Activated CD8-positive, alpha-beta memory T cell treated with anti-CD3 and anti-CD28 coated beads for 48 hours (primary cell): ENCODE results near the gene NIFK.

Source experiments
- DNase-seq, 3 experiments: peaks; one replicate each; pipeline ENCODE4 v3.0.0-alpha.2; 2020; ENCODE audit warnings: low read depth in 2 of 3, low spot score in 2 of 3

The NIFK gene

GRCh38 chr2:121736462-121737336 is at the start of gene NIFK:
NIFK (minus strand) TSS chr2:121736875; CDS start chr2:121736850, 25 bp downstream.
- peak; percentile 99 for DNase-seq

- no peak for DNase-seq
These were observed 46.5 kb upstream of the NIFK start for GRCh38 chr2:121783180-121783579.

- no peak for DNase-seq
These were observed 42.2 kb upstream of the NIFK start for GRCh38 chr2:121778741-121779487.

GRCh38 chr2:121777699-121778058 is 41.0 kb upstream of the NIFK start:
- no peak for DNase-seq

- no peak for DNase-seq
These were observed 40.4 kb upstream of the NIFK start for GRCh38 chr2:121776885-121777698.

GRCh38 chr2:121776361-121776760 is 39.7 kb upstream of the NIFK start:
- no peak for DNase-seq

- DNase-seq = no peak
These were observed 37.6 kb upstream of the NIFK start for GRCh38 chr2:121774235-121774634.

- no peak for DNase-seq
These were observed 35.5 kb upstream of the NIFK start for GRCh38 chr2:121771976-121772742.

GRCh38 chr2:121768143-121768755 is 31.6 kb upstream of the NIFK start:
- DNase-seq = no peak

GRCh38 chr2:121766624-121767023 is 29.9 kb upstream of the NIFK start:
- DNase-seq = no peak

GRCh38 chr2:121764681-121765228 is 28.1 kb upstream of the NIFK start:
- DNase-seq = no peak

- peak; percentile 83 to 94 (median 91) for DNase-seq
These were observed 18.8 kb upstream of the NIFK start, which contains the start of gene TSN for GRCh38 chr2:121755237-121756111. TSN (plus strand) TSS chr2:121755651; CDS start chr2:121755780, 129 bp downstream.

- no peak for DNase-seq
These were observed 18.2 kb upstream of the NIFK start for GRCh38 chr2:121754851-121755236.

GRCh38 chr2:121748202-121748601 is 11.5 kb upstream of the NIFK start:
- DNase-seq = no peak

GRCh38 chr2:121746071-121746578 is 9.4 kb upstream of the NIFK start:
- DNase-seq = peak in 1 of 3 experiments; percentile 23

- no peak for DNase-seq
These were observed 4.8 kb upstream of the NIFK start for GRCh38 chr2:121741450-121741849.

- DNase-seq = no peak
These were observed 4.3 kb upstream of the NIFK start for GRCh38 chr2:121740973-121741372.

- DNase-seq = no peak
These were observed 574 bp downstream of the NIFK start for GRCh38 chr2:121736140-121736461.
